ENCODE results near the gene PHACTR3. TPM values are rescaled to one million over a fixed set of nuclear protein-coding genes. Genes with fewer than 3 reads are reported as not detected.

Gene PHACTR3
- total RNA-seq, 2 donors from 2014 or later, result 0.52 TPM; not detected in 1

- DNase-seq (no peak), ATAC-seq (no peak)
- Mint-ChIP-seq H3K4me1 (no peaks in the 10 kb centered on the region), H3K36me3 (ENCODE audit: low read depth) (peaks cover 2% of the 10 kb centered on the region), H3K27me3 (peaks cover 7% of the 10 kb centered on the region), H3K4me3 (no peak overlapping the region), H3K27ac (no peak overlapping the region)
- no peaks in the 10 kb centered on the region for H3K9me3 ChIP-seq (ENCODE audit: control insufficient read depth, low read length, poor library complexity, severe bottlenecking)
Measured at GRCh38 chr20:59643615-59644061, 39.3 kb downstream of the PHACTR3 start.

- Mint-ChIP-seq H3K4me3 (no peak overlapping the region), H3K27me3 (peaks cover 10% of the 10 kb centered on the region), H3K4me1 (no peaks in the 10 kb centered on the region), H3K36me3 (ENCODE audit: low read depth) (peaks cover 2% of the 10 kb centered on the region), H3K27ac (no peak overlapping the region)
- no peaks in the 10 kb centered on the region for H3K9me3 ChIP-seq (ENCODE audit: control insufficient read depth, low read length, poor library complexity, severe bottlenecking)
- DNase-seq (no peak), ATAC-seq (no peak)
Measured at GRCh38 chr20:59644371-59644939, 40.1 kb downstream of the PHACTR3 start.

GRCh38 chr20:59645271-59645670 is 40.9 kb downstream of the PHACTR3 start:
- no peaks in the 10 kb centered on the region for H3K9me3 ChIP-seq (ENCODE audit: control insufficient read depth, low read length, poor library complexity, severe bottlenecking)
- DNase-seq, result no peak
- peak overlapping the region; percentile 29 for H3K27ac Mint-ChIP-seq
- peaks cover 14% of the 10 kb centered on the region for H3K27me3 Mint-ChIP-seq
- H3K36me3 Mint-ChIP-seq (ENCODE audit: low read depth), result peaks cover 2% of the 10 kb centered on the region
- H3K4me3 Mint-ChIP-seq, result no peak overlapping the region
- H3K4me1 Mint-ChIP-seq, result no peaks in the 10 kb centered on the region
- ATAC-seq, result no peak

- no peaks in the 10 kb centered on the region for H3K9me3 ChIP-seq (ENCODE audit: control insufficient read depth, low read length, poor library complexity, severe bottlenecking)
- Mint-ChIP-seq H3K27me3 (peaks cover 19% of the 10 kb centered on the region), H3K27ac (no peak overlapping the region), H3K4me3 (no peak overlapping the region), H3K4me1 (no peaks in the 10 kb centered on the region), H3K36me3 (ENCODE audit: low read depth) (peaks cover 2% of the 10 kb centered on the region)
- ATAC-seq (no peak), DNase-seq (no peak)
Measured at GRCh38 chr20:59645761-59646171, 41.4 kb downstream of the PHACTR3 start.

GRCh38 chr20:59646487-59646886 is 42.1 kb downstream of the PHACTR3 start:
- H3K9me3 ChIP-seq (ENCODE audit: control insufficient read depth, low read length, poor library complexity, severe bottlenecking), result no peaks in the 10 kb centered on the region
- DNase-seq (no peak), ATAC-seq (no peak)
- no peak overlapping the region for H3K27ac Mint-ChIP-seq
- H3K36me3 Mint-ChIP-seq (ENCODE audit: low read depth), result peaks cover 2% of the 10 kb centered on the region
- H3K4me1 Mint-ChIP-seq, result no peaks in the 10 kb centered on the region
- peaks cover 22% of the 10 kb centered on the region for H3K27me3 Mint-ChIP-seq
- no peak overlapping the region for H3K4me3 Mint-ChIP-seq

GRCh38 chr20:59647271-59647670 is 42.9 kb downstream of the PHACTR3 start:
- H3K36me3 Mint-ChIP-seq (ENCODE audit: low read depth), result no peaks in the 10 kb centered on the region
- H3K27me3 Mint-ChIP-seq, result peaks cover 28% of the 10 kb centered on the region
- DNase-seq (no peak), ATAC-seq (no peak)
- H3K9me3 ChIP-seq (ENCODE audit: control insufficient read depth, low read length, poor library complexity, severe bottlenecking), result no peaks in the 10 kb centered on the region
- H3K4me3 Mint-ChIP-seq, result no peak overlapping the region
- H3K4me1 Mint-ChIP-seq, result no peaks in the 10 kb centered on the region
- no peak overlapping the region for H3K27ac Mint-ChIP-seq

DNA sequence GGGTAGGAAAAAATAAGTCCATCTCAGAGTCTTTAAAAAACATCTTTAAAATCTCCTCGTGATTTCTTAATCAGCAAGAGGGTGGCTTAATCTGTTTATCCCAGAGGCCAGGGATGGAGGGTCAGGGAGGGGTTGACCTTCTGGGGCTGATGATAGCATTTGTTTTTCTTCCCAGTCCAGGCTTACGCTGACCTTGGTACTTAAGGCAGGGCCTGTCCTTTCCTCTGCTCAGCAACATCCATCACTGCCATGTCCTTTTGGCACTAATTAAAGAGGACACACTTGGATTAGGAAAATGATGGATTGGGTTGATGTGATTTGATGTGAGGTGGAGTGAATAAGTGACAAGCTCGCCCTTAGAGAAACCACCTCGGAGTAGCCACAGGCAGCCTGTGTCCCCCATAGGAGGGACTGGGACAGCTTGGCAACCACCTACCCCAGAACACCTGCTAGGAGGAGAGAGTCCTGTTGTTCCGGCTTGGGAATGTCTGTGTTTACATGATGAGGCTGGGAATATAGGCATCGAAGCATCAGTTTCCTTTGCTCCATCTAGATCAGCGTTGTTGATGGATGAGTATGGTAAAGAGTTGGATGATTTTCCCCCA is 44.2 kb downstream of the PHACTR3 start:
- H3K27me3 Mint-ChIP-seq, result peaks cover 28% of the 10 kb centered on the region
- H3K27ac Mint-ChIP-seq, result no peak overlapping the region
- H3K36me3 Mint-ChIP-seq (ENCODE audit: low read depth), result no peaks in the 10 kb centered on the region
- H3K4me3 Mint-ChIP-seq, result no peak overlapping the region
- H3K4me1 Mint-ChIP-seq, result no peaks in the 10 kb centered on the region
- ATAC-seq (no peak), DNase-seq (no peak)
- H3K9me3 ChIP-seq (ENCODE audit: control insufficient read depth, low read length, poor library complexity, severe bottlenecking), result no peaks in the 10 kb centered on the region

DNA sequence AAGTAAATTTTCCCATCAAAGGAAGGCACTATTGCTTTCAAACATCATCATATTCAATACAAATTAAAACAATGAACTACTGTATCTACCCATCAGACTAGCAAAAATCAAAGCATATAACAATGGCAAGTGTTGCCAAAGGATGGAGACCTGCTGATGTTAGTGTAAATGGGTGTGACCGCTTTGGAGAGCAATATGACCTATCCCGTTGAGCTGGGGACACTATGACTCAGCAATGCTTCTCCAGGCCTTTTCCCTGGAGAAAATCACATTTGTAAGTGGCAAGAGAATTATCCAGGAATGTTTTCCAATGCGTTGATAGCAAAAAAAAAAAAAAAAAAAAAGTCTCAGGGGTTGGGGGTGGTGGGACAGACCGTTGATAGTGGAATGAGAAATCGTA is 46.1 kb downstream of the PHACTR3 start:
- H3K9me3 ChIP-seq (ENCODE audit: control insufficient read depth, low read length, poor library complexity, severe bottlenecking), result no peaks in the 10 kb centered on the region
- no peaks in the 10 kb centered on the region for H3K36me3 Mint-ChIP-seq (ENCODE audit: low read depth)
- no peak for DNase-seq
- no peak for ATAC-seq
- H3K27me3 Mint-ChIP-seq, result peaks cover 28% of the 10 kb centered on the region
- no peaks in the 10 kb centered on the region for H3K4me1 Mint-ChIP-seq
- no peak overlapping the region for H3K4me3 Mint-ChIP-seq
- H3K27ac Mint-ChIP-seq, result no peak overlapping the region

- ATAC-seq (no peak), DNase-seq (no peak)
- Mint-ChIP-seq H3K4me3 (no peak overlapping the region), H3K4me1 (no peaks in the 10 kb centered on the region), H3K27me3 (peaks cover 24% of the 10 kb centered on the region), H3K36me3 (ENCODE audit: low read depth) (no peaks in the 10 kb centered on the region), H3K27ac (no peak overlapping the region)
- no peaks in the 10 kb centered on the region for H3K9me3 ChIP-seq (ENCODE audit: control insufficient read depth, low read length, poor library complexity, severe bottlenecking)
Measured at GRCh38 chr20:59652381-59652780, 48.0 kb downstream of the PHACTR3 start.

- Mint-ChIP-seq H3K4me3 (no peak overlapping the region), H3K36me3 (ENCODE audit: low read depth) (no peaks in the 10 kb centered on the region), H3K27me3 (peaks cover 7% of the 10 kb centered on the region), H3K4me1 (no peaks in the 10 kb centered on the region), H3K27ac (no peak overlapping the region)
- DNase-seq, result no peak
- no peak for ATAC-seq
- no peaks in the 10 kb centered on the region for H3K9me3 ChIP-seq (ENCODE audit: control insufficient read depth, low read length, poor library complexity, severe bottlenecking)
Measured at GRCh38 chr20:59656417-59656816, 52.1 kb downstream of the PHACTR3 start.

DNA sequence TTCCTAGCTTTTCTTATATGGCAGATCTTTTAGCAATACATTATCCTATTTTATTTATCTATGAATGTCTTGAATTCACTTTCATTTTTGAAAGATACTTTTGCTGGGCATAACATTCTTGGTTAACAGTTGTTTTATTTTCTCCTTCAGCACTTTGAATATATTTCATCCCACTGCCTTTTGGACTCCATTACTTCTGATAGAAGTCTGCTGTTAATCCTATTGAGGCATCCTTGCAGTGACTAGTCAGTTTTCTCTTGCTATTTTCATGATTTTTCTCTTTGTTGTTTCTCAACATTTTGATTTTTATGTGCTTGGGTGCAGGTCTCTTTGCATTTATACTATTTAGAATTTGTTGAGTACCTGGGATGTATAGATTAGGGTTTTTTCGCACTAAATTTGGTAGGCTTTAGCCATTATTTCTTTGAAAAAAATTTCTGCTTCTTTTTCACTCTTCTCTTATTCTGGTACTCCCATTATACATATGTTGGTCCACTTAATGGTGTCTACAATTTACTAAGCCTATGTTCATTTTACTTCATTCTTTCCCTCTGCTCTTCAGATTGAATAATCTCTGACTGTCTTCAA is 53.2 kb downstream of the PHACTR3 start:
- Mint-ChIP-seq H3K27me3 (peaks cover 4% of the 10 kb centered on the region), H3K4me3 (no peak overlapping the region), H3K36me3 (ENCODE audit: low read depth) (peaks cover 2% of the 10 kb centered on the region), H3K27ac (no peak overlapping the region), H3K4me1 (no peaks in the 10 kb centered on the region)
- no peaks in the 10 kb centered on the region for H3K9me3 ChIP-seq (ENCODE audit: control insufficient read depth, low read length, poor library complexity, severe bottlenecking)
- no peak for DNase-seq
- ATAC-seq, result no peak

DNA sequence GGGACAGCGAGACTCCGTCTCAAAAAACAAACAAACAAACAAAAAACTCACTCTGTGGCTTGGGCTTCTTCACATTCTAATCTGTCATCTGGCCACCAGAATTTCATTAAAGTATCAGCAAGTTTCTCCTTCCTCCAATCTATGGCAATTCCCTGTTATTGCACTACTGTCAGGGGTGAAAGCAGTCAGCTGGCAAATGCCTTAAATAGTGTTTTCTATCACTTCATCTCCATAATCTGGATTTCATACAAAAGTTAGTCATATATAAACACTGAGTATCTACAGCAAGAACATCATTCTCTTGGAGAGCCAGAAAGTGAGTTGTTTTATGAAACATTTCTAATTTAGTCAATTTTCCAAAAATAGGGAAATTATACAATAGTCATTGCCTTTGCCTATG is 56.1 kb downstream of the PHACTR3 start:
- ATAC-seq (no peak), DNase-seq (no peak)
- H3K36me3 Mint-ChIP-seq (ENCODE audit: low read depth), result peaks cover 4% of the 10 kb centered on the region
- H3K9me3 ChIP-seq (ENCODE audit: control insufficient read depth, low read length, poor library complexity, severe bottlenecking), result no peaks in the 10 kb centered on the region
- no peak overlapping the region for H3K4me3 Mint-ChIP-seq
- no peaks in the 10 kb centered on the region for H3K4me1 Mint-ChIP-seq
- H3K27ac Mint-ChIP-seq, result no peak overlapping the region
- H3K27me3 Mint-ChIP-seq, result peaks cover 20% of the 10 kb centered on the region

- Mint-ChIP-seq H3K4me3 (no peak overlapping the region), H3K27me3 (peaks cover 27% of the 10 kb centered on the region), H3K4me1 (no peaks in the 10 kb centered on the region), H3K36me3 (ENCODE audit: low read depth) (peaks cover 4% of the 10 kb centered on the region), H3K27ac (no peak overlapping the region)
- DNase-seq (no peak), ATAC-seq (no peak)
- no peaks in the 10 kb centered on the region for H3K9me3 ChIP-seq (ENCODE audit: control insufficient read depth, low read length, poor library complexity, severe bottlenecking)
Measured at GRCh38 chr20:59661153-59661552, 56.8 kb downstream of the PHACTR3 start.

GRCh38 chr20:59661621-59662020 is 57.3 kb downstream of the PHACTR3 start:
- H3K27ac Mint-ChIP-seq, result no peak overlapping the region
- peaks cover 4% of the 10 kb centered on the region for H3K36me3 Mint-ChIP-seq (ENCODE audit: low read depth)
- no peak overlapping the region for H3K4me3 Mint-ChIP-seq
- H3K4me1 Mint-ChIP-seq, result no peaks in the 10 kb centered on the region
- H3K27me3 Mint-ChIP-seq, result peaks cover 28% of the 10 kb centered on the region
- DNase-seq (no peak), ATAC-seq (no peak)
- H3K9me3 ChIP-seq (ENCODE audit: control insufficient read depth, low read length, poor library complexity, severe bottlenecking), result no peaks in the 10 kb centered on the region

All from T-helper 17 cell (primary cell).